GM18870 (cell line): ENCODE results near the gene BCAS4.
"Not testable (repeated sequence)": the region's sequence is repeated elsewhere in the genome, so short reads cannot be mapped to it uniquely, and the experiment has no call there.

Experiments used
- ATAC-seq: cut with Tn5 transposase; IDR thresholded peaks from one replicate; pipeline ENCODE4 v1.9.1; 2021; ENCODE audit warnings: moderate library complexity; ENCODE audit not compliant: unreplicated experiment

BCAS4 gene

DNA sequence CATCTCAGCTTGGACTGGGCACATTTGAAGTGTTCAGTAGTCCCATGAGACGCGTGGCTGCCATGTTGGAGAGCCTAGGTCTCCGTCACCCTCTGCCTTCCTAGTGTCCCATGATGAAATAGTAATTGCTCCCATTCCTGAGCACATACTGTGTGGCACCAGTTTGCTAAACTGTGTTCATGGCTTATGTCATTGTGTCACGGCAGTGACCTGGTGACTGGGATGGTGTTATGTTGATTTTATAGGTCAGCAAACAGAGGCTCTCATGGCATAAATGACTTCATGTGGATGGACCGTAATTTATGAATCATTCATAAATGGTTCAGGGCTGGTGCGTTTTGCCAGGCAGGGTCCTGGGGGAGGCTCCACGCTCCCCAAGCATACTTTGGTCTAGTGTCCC lies 3.8 kb downstream of the BCAS4 start:
- ATAC-seq, result no peak

DNA sequence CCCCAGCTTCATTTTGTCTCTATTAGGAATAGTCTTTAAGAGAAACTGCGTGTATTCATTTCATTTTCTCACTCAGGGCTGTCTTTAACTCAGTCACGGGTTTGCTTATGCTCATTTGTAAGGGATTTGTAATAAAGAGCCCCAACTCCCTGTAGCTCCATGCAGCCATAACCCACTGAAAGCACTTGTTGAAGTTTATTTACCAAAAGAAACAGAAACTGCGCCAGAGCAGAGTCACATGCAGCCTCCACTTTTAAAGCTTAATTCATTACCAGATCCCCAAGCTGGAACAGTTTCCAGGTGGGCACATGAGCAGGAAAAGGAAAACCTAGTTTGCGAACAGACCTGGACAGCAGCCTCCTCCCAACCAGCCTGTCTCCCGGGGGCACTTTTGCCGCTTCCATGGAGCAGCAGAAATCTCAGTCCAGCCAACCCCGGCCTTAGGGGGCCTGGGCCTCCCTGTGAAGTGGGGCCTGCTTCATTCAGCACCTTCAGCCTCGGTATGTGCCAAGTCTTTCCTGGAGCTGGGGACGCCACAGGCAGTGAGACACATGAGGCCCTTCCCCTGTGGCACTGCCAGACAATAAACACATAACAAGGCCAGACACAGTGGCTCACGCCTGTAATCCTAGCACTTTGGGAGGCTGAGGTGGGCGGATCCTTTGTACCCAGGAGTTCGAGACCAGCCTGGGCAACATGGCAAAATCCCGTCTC lies 4.5 kb downstream of the BCAS4 start:
- ATAC-seq, result no peak

DNA sequence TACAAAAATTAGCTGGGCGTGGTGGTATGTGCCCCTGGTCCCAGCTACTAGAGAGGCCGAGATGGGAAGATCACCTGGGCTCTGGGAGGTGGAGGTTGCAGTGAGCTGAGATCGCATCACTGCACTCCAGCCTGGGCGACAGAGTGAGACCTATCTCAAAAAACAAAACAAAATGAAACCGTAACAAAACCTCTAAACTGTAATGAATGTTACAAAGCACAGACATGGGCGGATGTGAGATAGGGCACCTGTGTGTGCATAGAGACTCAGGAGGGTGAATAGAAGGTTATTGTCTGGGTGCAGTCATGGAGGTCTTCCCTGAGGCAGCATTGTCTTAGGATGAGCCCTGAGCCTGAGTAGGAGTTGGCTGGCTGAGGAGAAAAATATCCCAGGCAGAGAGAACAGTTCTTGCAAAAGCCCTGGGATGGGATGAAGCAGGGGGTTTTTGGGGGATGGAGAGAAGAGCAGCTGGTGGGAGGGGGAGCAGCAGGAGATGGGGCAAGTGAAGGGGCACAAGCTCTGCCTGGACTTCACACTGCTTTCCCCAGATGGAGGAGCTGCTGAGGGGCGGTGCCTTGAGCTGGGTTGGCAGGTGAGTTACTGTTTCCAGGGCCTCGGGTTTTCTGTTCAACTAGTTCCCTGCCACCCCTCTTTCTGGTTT lies 5.2 kb downstream of the BCAS4 start:
- ATAC-seq, result peak; percentile 55

DNA sequence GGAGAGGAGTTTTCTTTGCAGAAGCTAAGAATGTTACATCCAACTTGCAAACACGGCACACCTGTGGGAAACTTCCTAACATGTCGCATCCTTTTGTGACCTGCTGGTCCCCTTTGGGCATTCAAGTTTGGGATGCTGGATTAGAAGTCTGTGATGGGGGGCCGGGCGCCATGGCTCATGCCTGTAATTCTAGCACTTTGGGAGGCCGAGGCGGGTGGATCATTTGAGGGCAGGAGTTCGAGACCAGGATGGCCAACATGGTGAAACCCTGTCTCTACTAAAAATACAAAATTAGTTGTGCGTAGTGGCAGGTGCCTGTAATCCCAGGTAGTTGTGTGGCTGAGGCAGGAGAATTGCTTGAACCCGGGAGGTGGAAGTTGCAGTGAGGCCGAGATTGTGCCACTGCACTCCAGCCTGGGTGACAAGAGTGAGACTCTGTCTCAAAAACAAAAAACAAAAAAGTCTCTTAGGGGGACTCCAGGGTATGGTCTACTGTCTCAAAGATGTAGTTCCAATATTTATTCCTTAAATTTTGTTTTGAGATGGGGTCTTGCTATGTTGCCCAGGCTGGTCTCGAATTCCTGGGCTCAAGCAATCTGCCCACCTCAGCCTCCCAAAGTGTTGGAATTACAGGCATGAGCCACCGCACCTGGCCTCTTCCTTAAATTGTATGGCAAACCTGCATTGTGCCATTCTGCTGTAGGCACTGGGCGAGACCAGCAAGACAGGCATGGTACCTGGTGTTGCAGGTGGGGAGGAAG lies 6.3 kb downstream of the BCAS4 start:
- ATAC-seq, result not testable (repeated sequence)

DNA sequence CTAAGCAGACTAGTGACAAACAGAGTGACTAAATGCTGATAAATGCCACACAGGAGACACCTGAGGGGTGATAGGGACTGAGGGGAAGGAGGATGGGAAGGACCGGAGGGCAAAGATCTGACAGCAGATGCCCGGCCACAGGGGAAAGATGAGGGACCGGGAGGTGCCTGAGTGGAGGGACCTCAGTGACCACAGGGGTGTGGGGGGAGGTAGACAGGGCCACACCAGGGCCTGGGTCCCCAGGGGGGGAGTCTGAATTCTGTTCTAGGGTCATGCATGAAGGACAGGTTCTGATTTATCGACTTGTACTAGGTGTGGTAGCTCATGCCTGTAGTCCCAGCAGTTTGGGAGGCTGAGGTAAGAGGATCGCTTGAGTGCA lies 6.9 kb downstream of the BCAS4 start:
- no peak for ATAC-seq

DNA sequence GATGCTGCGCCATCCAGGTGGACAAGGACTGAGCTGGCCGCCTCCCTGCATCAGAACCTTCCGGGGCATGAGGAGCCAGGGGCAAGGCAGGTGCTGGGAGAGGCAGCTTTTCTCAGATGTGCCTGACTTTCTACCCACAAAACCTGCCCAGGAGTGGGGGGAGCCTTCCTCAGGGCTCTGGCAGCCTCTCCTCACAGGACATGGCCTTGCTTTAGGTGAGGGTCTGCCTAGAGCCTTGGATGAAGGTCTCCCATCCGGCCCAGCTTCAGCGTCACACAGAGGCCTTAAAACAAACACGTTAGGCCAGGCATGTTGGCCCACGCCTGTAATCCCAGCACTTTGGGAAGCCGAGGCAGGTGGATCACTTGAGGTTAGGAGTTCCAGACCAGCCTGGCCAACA lies 7.4 kb downstream of the BCAS4 start:
- ATAC-seq, result no peak

DNA sequence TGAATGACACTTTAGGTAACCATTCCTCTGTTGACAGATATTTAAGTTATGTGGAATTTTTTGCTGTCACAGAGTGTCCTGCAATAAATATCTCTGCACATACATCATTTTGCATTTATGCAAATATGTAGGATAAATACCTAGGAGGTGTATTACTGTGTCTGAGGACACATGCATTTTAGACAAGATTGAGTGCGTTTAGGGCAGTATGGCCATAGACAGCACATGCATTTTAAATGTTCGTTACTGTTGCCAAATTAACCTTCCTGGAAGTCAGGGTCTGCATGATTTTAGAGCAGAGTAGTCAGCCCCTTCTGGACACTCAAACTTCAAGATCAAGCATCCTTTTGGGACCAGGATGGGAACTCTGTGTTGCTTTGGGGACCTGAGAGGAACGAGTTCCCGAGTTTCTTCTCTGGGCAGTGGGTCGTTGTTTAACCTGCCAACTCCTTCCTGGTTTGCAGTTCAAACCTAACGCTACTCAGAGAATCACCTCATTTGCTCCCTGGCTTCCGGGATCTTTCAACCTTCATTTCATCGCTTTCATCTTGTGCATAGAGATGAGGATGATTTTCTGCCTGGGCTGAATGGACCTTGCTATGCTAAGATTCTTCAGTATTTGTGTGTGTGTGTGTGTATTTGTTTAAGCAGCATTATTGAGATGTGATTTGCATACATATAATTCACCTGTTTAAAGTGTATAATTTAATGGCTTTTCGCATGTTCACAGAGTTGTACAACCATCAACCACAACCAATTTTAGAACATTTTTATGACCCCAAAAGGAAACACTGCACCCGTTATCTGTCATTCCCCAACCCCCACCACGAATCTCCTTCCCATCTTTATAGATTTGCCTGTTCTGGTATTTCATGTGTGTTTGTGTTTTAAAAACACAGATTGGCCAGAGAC lies 9.8 kb downstream of the BCAS4 start:
- no peak for ATAC-seq

DNA sequence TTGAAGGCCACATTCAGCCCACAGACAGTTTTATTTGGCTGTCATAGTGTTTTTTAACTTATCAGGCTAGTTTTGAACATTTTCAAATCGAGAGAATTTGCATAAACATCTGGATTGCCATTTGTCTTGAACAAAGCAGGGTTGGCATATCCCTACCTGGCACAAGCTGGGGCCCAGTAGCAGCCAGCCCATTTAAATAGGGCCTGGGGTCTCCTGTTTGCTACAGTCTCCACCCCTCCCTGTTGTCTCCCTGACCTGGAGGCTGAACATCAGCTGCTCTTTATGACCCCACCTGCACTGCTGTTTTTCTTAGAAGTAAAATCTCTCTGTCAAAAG lies 10.5 kb downstream of the BCAS4 start:
- ATAC-seq, result no peak

DNA sequence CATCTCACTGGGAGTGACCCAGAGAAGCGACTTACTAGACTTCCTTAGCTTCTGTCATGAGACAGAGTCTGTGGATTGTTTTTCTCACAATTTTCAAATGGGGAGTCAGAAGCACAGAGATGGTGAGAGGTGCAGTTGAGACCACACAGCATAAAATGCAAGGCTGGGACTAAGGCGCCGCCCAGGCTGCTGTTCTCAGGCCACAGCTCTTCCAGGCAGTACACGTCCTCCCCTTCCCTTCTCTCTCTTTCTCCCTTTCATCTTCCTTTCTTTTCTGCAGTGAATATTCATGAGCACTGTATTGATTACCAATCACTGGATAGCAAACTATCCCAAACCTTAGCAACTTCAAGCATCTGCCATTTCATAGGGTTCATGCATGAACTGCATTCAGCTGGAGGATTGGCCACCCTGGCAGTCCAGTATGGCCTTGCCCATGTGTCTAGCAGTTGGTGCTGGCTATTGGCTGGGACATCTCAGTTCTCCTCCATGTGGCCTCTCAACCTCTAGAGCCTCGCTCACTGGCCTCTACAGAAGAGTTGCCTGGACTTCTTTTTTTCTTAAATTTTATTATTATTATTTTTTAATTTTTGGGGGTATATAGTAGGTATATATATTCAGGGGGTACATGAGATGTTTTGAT lies 11.4 kb downstream of the BCAS4 start:
- ATAC-seq, result no peak

DNA sequence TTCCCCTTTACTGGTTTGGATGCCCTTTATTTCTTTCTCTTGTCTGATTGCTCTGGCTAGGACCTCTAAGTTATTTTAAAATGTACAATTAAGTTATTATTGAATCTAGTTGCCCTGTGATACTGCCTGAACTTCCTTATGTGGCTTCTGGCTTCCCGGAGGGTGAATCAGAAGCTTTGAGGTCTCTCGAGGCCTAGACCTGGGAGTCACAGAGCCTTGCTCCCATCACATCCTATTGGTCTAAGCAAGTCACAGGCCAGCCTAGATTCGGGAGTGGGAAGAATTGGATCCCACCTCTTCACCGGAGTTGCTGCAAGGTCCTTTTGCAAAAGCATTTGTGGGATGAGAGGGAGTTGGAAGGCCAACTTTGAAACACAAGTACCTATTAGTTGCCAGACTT lies 15.2 kb downstream of the BCAS4 start:
- ATAC-seq, result no peak

DNA sequence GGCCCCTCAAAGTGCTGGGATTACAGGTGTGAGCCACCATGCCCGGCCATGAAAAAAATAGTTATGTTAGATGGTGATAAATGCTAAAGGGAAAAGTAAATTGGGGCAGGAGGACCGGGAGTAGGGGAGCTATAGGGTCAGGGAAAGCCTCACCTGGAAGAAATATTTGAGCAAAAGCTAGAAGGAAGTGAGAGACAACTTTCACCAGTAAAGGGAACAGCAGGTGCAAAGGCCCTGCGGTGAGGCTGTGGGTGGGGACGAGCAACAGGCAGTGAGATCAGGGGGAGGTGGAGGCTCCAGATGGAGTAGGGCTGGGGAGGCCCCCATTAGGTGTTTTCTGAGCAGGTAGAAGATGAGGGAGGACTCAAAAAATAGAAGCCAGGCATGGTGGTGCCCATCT lies 16.0 kb downstream of the BCAS4 start:
- ATAC-seq, result no peak

DNA sequence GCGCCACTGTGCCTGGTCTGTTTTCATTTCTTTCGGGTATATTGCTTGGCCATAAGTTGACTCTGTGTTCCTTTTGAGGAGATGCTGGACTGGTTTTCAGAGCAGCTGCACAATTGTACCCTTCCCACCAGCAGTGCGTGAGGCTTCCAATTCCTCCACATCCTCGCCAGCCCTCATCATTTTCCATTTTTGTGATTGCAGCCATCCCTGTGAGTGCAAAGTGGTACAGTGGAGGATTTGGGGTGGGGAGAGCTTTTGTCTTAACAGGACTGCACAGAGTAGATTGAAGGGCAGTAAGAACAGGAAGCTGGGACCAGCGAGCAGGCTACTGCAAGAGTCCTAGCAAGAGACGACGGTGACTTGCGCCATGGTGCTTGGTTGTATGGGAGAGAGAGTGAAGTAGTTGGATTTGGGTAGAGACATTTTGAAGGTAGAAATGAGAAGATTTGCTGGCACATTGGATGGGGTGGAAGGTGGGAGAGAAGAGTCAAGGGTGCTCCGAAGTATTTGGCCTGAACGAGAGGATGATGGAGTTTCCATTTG lies 18.3 kb downstream of the BCAS4 start:
- ATAC-seq, result no peak

DNA sequence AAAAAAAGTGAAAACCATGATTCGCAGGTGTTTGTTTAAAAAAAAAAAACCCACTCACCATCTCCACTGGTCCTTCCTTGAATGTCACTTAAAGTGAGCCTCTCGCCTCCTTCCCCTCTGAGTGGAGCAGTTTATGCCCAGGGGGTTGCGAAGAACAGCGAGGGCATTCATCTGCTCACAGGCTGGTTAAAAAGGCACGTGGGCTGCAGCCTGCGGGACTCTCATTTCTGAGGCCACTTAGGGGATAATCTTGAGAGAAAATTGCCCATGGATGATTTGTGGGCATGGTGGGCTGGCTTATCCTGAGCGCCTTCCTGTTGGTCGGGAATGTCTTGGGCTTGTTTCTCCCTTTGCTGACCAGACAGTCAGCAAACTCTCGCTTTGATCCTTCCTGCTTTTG lies 18.9 kb downstream of the BCAS4 start:
- ATAC-seq, result no peak

DNA sequence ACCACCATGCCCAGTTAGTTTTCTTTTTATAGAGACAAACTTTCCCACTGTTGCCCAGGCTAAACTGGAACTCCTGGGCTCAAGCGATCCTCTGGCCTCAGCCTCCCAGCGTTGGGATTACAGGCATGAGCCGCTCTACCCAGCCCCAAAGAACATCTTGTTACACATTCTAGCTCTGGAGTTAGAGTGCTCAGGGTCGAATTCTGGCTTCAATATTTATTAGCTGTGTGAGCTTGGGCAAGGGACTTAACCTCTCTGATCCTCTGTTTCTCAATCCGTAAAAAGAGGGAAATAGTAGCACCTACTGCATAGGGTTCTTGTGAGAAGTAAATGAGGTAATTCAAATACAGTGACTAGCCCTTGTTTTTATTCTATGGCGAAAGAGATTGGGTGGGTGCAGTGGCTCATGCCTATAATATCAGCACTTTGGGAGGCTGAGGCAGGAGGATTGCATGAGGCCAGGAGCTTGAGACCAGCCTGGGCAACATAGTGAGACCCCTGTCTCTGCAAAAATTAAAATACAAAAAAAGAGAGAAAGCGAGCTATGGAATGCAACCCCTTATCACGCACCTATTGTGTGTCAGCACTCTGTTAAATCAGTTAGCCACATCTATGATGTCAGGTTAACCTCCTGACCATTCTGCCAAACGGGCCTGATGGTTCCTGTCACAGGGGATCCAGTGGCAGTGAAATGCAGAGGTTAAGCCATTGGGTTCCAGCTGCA lies 19.7 kb downstream of the BCAS4 start:
- ATAC-seq, result no peak

DNA sequence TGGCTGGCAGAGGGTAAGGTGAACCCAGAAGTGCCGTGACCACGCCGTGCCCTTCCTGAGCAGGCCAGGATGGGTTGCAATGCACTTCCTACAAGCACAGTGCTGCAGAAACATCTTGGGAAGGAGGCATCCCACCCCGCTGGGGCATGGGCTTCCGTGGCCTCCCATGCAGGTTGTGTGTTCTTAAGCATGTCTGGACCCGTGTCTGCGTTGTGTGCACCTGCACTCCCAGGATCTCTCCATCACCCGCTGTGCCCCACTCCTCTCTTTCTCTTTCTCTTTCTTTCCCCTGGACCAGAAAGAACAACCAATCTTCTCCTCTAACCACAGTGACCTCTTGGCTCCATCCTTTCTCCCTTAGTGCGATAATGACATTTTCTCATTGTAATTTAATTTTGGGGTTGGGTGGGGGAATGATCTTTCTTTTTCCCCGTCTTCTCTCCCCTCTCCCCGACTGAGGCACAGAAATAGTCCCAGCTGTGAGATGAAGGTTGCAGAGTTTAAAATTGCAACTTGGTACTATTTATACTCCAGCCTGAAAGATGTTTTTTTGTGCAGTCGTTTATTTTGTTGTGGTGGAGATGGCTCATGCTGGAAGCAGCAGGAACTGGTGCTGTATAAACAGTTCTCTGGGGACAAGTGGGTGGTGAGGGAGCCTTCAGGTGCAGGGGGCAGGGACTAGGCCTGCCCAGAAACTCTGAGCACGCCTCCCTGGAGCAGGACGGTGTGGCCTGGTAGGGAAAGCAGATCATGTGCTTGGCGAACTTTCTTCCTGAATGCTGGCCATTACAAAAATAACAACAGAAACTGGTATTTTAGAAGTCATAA lies 20.5 kb downstream of the BCAS4 start:
- no peak for ATAC-seq

DNA sequence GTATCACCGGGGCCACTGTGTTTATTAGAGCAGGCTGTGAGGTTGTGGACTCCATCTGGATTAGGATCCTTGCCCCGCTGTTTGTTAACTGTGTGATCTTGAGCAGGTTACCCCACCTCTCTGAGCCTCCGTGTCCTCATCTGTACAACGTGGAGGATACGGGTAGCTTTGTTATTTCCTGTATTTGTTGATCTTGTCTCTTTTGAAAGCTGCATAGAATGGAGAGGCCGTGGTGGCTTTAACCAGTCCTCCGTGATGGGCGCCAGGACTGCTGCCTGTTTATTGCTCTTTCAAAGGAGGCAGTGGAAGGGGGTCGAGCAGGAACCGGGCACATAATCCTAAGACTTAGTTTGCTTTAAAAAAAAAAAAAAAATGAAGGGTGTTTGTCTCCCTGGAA lies 22.9 kb downstream of the BCAS4 start:
- ATAC-seq, result no peak

DNA sequence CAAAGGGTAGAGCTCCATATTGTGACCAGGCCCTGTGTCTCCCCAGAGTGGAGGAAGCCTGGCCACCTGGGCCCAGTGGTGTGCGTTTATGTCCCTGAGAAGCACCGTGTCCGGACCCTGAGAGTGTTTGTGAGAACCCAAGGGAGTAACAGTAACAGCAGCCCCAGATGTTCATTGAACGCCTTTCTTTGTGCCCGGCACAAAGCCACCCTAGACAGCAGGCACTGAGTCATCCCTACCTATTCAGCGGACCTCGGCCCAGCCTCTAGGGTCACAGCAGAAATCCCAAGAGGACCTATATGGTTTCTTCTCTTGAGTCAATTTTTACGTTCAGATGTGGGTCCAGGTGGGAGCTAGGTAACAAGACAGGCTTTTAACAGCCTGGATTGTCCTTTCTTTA lies 24.5 kb downstream of the BCAS4 start:
- ATAC-seq, result no peak

DNA sequence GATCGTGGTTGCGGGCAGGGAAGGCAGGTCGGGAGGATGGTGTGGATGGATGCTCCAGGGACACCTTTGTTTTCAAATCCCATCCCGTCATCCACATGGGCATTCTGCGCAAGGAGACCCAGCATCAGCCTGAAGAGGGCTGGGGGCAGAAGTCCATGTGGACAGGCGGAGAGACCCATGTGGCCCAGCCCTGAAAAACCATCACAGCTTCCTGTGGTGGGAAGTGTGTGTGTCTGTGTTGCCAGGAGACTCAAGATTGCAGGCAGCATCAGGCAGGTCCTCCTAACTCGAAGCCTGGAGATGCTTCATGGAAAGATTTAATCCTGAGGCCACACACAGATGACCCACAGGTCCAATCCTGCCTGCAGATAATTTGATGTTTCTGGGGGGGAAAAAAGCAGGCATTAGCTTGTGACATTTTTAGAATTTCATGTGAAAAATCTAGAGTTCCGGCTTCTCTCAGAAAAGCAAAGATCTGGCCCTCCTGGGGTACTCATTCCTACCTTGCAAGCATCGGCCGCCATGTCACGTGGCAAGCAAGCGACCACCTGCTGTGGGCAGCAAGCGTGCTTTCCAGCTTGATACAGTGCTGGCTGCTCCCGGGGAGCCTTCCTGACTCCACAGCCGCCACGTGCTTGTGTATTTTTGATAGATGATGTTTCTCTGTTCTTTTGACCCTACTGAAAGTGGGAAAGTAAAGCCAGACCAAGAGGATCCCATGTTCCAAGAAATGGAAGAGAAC lies 25.8 kb downstream of the BCAS4 start:
- ATAC-seq, result no peak
